Measurements from ENCODE around the gene MS4A4E. TPM values are rescaled to one million over a fixed set of nuclear protein-coding genes. Genes with fewer than 3 reads are reported as not detected.

MS4A4E gene
- total RNA-seq, 2 experiments from 2014 or later = not detected

DNA sequence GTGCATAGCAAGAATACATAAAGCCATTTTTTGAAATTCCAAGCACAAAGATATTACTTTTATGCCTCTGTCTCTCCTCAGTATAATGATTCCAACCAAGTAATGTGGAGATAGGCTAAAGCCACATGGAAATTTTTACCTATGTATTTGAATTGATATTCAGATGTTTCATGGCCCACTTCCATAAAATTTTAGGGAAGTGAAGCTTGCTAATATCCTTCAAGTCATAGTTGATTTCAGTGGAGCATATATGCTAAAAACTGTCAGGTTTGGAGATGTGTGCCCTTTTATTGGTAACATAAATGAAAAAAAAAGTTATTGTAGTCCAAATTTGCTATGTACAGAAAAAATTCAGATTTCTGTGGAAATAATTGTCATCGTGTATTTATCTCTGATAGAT is 12.3 kb downstream of the MS4A4E start:
- H3K9me2 ChIP-seq (ENCODE audit: insufficient read depth, low read length) = no peaks in the 10 kb centered on the region
- BruUV-seq (replicated peaks) = no TSS peak
- DNase-seq (ENCODE audit: low spot score) = no peak
- no peak overlapping the region for H2AFZ ChIP-seq (ENCODE audit: low read length)
- no peaks in the 10 kb centered on the region for H3K4me1 ChIP-seq (ENCODE audit: insufficient read depth, low read length, poor library complexity, severe bottlenecking)
- no peak overlapping the region for H3K27ac ChIP-seq (ENCODE audit: low read depth, low read length, poor library complexity, severe bottlenecking)
- intact Hi-C loops (cut with micrococcal nuclease; ENCODE audit: unreplicated experiment) = no loop called here
- POLR2A ChIA-PET = interaction anchor here (1.8 kb wide), 1 partner anchor 14 kb away, joined by 5 read pairs; no protein-coding TSS in a partner anchor
- H3K9me3 ChIP-seq (ENCODE audit: low read length) = no peaks in the 10 kb centered on the region
- no peak overlapping the region for H3K4me3 ChIP-seq (ENCODE audit: low read depth, low read length, poor library complexity, severe bottlenecking)
- no peak overlapping the region for H3K4me2 ChIP-seq (ENCODE audit: low read length)
- no peaks in the 10 kb centered on the region for H4K20me1 ChIP-seq (ENCODE audit: insufficient read depth, low read length)
- TF ChIP-seq EZH2phosphoT487 (IDR thresholded peaks at IDR 0.05; ENCODE audit: borderline replicate concordance, low read depth, low read length) = no peak
- TF ChIP-seq, protein P1, sequence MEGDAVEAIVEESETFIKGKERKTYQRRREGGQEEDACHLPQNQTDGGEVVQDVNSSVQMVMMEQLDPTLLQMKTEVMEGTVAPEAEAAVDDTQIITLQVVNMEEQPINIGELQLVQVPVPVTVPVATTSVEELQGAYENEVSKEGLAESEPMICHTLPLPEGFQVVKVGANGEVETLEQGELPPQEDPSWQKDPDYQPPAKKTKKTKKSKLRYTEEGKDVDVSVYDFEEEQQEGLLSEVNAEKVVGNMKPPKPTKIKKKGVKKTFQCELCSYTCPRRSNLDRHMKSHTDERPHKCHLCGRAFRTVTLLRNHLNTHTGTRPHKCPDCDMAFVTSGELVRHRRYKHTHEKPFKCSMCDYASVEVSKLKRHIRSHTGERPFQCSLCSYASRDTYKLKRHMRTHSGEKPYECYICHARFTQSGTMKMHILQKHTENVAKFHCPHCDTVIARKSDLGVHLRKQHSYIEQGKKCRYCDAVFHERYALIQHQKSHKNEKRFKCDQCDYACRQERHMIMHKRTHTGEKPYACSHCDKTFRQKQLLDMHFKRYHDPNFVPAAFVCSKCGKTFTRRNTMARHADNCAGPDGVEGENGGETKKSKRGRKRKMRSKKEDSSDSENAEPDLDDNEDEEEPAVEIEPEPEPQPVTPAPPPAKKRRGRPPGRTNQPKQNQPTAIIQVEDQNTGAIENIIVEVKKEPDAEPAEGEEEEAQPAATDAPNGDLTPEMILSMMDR (conservative IDR thresholded peaks at IDR 0.05; ENCODE audit: low read length) = no peak
- CTCF ChIA-PET (ENCODE audit: unreplicated experiment) = no interaction called here
- no peaks in the 10 kb centered on the region for H3K79me2 ChIP-seq (ENCODE audit: insufficient read depth, low read depth, low read length)
- H3K36me3 ChIP-seq (ENCODE audit: insufficient read depth, low read length) = no peaks in the 10 kb centered on the region

DNA sequence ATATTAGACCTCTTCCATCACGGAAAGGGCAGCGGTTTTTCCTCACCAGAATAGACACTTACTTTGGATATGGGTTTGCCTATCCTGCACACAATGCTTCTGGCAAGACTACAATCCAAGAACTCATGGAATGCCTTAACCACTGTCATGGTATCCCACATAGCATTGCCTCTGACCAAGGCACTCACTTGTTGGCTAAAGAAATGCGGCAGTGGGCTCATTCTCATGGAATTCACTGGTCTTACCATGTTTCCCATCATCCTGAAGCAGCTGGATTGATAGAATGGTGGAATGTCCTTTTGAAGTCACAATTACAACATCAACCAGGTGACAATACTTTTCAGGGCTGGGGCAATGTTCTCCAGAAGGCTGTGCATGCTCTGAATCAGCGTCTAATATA is 20.8 kb downstream of the MS4A4E start:
- no peak for DNase-seq (ENCODE audit: low spot score)
- H4K20me1 ChIP-seq (ENCODE audit: insufficient read depth, low read length) = no peaks in the 10 kb centered on the region
- H3K4me2 ChIP-seq (ENCODE audit: low read length) = no peak overlapping the region
- H3K9me3 ChIP-seq (ENCODE audit: low read length) = no peaks in the 10 kb centered on the region
- no peak for TF ChIP-seq EZH2phosphoT487 (IDR thresholded peaks at IDR 0.05; ENCODE audit: borderline replicate concordance, low read depth, low read length)
- TF ChIP-seq, protein P1 (conservative IDR thresholded peaks at IDR 0.05; ENCODE audit: low read length) = no peak
- H3K79me2 ChIP-seq (ENCODE audit: insufficient read depth, low read depth, low read length) = no peaks in the 10 kb centered on the region
- H3K27ac ChIP-seq (ENCODE audit: low read depth, low read length, poor library complexity, severe bottlenecking) = no peak overlapping the region
- H3K36me3 ChIP-seq (ENCODE audit: insufficient read depth, low read length) = no peaks in the 10 kb centered on the region
- no peaks in the 10 kb centered on the region for H3K9me2 ChIP-seq (ENCODE audit: insufficient read depth, low read length)
- no peak overlapping the region for H3K4me3 ChIP-seq (ENCODE audit: low read depth, low read length, poor library complexity, severe bottlenecking)
- H3K4me1 ChIP-seq (ENCODE audit: insufficient read depth, low read length, poor library complexity, severe bottlenecking) = no peaks in the 10 kb centered on the region
- ChIA-PET CTCF (ENCODE audit: unreplicated experiment) (no interaction called here), POLR2A (no interaction called here)
- no TSS peak for BruUV-seq (replicated peaks)
- intact Hi-C loops (cut with micrococcal nuclease; ENCODE audit: unreplicated experiment) = no loop called here
- no peak overlapping the region for H2AFZ ChIP-seq (ENCODE audit: low read length)

DNA sequence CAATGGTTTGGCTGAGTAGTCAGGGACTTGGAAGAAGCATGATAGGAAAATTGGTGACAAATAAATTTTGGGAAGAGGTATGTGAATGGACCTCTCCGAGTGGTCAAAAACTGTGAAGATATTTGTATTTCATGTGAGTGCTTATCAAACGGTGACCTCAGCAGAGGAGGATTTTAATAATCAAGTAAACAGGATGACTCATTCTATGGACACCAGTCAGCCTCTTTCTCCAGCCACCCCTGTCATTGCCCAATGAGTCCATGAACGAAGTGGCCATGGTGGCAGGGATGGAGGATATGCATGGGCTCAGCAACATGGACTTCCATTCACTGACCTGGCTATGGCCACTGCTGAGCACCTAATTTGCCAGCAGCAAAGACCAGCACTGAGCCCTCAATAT is 21.2 kb downstream of the MS4A4E start:
- Histone ChIP-seq H3K27ac (ENCODE audit: low read depth, low read length, poor library complexity, severe bottlenecking) (no peak overlapping the region), H3K4me2 (ENCODE audit: low read length) (no peak overlapping the region), H4K20me1 (ENCODE audit: insufficient read depth, low read length) (no peaks in the 10 kb centered on the region), H3K4me3 (ENCODE audit: low read depth, low read length, poor library complexity, severe bottlenecking) (no peak overlapping the region), H3K9me3 (ENCODE audit: low read length) (no peaks in the 10 kb centered on the region), H2AFZ (ENCODE audit: low read length) (no peak overlapping the region), H3K9me2 (ENCODE audit: insufficient read depth, low read length) (no peaks in the 10 kb centered on the region), H3K79me2 (ENCODE audit: insufficient read depth, low read depth, low read length) (no peaks in the 10 kb centered on the region), H3K36me3 (ENCODE audit: insufficient read depth, low read length) (no peaks in the 10 kb centered on the region), H3K4me1 (ENCODE audit: insufficient read depth, low read length, poor library complexity, severe bottlenecking) (no peaks in the 10 kb centered on the region)
- ChIA-PET CTCF (ENCODE audit: unreplicated experiment) (no interaction called here), POLR2A (no interaction called here)
- no peak for TF ChIP-seq EZH2phosphoT487 (IDR thresholded peaks at IDR 0.05; ENCODE audit: borderline replicate concordance, low read depth, low read length)
- TF ChIP-seq, protein P1 (conservative IDR thresholded peaks at IDR 0.05; ENCODE audit: low read length) = no peak
- no TSS peak for BruUV-seq (replicated peaks)
- intact Hi-C loops (cut with micrococcal nuclease; ENCODE audit: unreplicated experiment) = no loop called here
- DNase-seq (ENCODE audit: low spot score) = no peak

Measured in OCI-LY7 (cell line).